CD4-positive, alpha-beta T cell treated with Interferon alpha-2 for 1 hour (primary cell): ENCODE results near the gene MYOF.
"Not testable (repeated sequence)": the region's sequence is repeated elsewhere in the genome, so short reads cannot be mapped to it uniquely, and the experiment has no call there.

Experiments
- DNase-seq, 2 donors: peaks; one replicate each; pipeline ENCODE4 v3.0.0-alpha.2; 2020 to 2022

Gene MYOF

DNA sequence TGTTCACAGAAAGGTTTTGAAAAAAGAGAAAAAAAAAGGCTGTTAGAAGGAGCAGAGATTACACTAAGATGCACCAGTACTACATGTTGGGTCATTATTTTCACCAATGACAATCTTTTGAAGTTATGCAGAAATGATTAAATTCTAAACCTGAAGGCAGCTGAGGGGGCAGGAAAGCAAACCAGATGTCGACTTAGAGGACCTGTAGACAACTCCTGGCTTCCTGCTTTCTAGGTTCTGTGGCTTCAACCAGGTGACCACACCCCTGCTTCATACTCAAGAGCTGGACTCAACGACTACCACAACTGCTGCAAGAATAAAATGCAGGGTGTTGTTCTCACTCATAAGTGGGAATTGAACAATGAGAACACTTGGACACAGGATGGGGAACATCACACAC, 30.0 kb downstream of the MYOF start:
- no peak for DNase-seq

DNA sequence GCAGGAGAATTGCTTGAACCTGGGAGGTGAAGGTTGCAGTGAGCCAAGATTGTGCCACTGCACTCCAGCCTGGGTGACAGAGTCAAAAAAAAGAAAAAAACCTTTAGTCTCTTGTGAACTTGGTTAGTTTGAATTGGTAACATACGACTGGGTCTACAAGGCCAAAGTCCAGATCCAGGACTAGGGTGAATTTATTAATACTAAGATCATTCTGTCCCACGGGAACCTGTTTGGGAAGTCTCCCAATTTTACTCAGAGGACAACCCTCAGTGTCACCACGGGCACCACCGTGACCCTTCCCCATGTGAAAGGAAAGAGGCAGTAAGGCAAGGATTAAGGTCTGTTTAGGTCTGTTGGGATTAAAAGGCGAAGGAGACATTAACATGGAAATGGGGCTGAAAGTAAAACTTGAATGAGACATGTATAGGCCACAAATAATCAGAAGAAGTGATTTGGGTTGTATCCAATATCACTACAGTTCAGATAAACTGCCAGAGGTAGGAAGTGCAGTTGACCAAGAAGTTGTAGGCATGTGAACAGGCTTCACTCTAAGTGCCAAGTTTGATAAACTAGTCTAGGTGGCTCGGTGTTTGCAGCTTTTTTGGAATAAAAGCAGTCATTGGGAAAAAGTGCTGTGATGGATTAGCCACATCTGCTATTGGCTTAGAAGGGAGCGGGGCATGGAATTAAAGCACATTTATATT, 30.7 kb downstream of the MYOF start:
- no peak for DNase-seq

DNA sequence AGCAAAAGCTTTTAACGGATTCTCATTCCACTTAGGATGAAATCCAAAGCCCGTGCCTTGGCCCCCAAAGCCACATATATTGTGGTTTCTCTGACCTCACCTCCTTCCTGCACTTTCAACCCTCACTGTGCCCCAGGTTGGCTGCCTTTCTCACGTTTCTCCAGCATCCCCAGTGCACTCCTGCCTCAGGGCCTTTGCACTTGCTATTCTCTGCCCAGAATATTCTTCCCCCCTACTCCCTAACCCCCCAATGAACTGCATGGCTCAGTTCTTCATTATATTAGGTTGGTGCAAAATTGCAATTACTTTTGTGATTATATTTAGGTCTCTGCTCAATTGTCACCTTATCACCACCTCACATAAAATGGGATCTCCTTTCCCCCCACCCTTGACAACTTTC, 34.2 kb downstream of the MYOF start:
- no peak for DNase-seq

DNA sequence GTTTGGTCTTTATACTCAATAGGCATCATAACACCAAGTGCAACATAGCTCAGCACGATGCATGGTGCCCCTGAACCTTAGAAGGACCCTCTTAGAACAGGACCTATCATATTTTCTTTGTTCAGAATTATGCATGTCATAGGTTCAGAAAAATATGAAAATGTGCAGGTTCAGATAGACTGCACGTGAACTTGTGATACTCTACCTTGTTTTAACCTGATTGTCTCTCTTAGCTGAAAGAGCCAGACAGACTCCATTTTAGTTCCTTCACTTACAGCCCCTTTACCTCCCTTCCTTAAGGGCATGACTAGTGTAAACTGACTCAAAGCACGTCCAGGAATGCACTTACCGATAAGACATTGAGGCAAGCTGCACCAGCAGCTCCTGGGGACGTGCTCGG, 35.1 kb downstream of the MYOF start:
- DNase-seq = no peak

DNA sequence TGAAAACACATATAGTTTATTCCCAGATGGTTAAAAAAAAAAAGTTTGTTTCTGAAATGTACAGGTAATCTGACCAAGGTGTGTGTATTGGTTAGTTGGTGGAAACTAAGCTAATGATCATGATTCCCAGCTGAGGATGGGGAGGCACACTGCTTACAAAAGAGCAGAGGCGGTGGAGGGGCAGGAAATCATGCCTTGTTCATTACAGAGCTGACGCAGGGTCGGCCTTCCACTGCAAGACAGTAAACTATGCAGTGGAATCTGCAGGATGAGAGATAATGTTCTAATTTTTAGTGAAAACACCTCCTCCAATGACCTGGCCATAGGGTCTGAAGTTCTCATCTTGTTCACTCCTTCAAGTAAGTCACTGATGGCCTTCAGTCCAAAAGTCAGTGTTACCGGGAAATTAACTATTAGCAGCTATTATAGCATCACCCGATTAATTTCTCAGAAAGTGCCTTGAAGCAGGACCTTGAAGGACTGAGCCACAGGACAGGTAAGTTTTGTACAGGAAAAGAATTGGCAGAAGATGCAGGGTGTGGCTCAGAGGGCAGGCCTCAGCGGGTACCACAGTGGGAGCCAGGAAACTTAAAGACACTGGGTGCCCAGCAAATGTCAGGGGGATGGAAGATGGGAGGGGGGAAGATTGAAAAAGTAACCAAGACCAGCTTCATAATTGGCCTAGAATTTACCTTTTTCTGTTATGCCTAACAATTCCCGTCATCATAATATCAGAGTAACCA, 36.0 kb downstream of the MYOF start:
- DNase-seq = no peak

DNA sequence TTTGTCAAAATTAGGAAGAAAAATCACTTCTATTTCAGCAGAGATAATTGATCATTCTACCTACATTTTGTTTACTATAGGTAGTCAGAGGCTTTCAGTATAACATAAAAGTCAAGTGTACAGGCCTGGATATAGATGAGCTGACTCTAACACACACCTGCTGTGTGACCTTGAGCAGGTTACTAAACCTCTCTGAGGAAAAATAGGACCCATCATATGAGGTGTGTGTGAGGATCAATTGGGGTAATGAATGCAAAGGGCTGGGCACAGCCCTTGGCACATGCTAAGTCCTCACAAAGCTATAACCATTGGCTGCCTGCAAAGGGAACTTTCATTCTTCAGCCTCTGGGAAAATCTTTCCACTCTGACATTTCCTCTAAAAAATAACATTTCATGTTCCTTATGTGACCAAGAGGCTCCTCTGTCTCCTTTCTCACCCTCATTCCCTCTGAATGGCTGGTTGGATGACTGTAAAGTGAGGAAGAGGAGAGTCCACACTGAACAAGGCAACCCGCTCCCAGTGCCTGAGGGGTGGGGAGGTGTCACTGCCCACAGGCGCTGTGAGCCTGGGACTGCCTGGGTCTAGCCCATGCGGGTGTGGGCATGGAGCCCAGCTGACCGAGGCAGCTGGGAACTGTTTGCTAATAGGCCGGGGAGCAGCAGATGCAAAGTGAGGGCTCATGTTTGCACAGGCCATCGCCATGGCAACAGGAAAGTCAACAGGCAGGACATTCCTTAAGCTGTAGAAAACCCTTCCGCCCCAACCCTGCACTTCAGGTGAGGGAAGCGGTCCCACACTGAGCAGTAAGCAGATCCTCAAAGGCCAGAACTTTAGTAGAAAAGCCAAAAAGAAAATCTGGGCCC, 36.8 kb downstream of the MYOF start:
- no peak for DNase-seq

DNA sequence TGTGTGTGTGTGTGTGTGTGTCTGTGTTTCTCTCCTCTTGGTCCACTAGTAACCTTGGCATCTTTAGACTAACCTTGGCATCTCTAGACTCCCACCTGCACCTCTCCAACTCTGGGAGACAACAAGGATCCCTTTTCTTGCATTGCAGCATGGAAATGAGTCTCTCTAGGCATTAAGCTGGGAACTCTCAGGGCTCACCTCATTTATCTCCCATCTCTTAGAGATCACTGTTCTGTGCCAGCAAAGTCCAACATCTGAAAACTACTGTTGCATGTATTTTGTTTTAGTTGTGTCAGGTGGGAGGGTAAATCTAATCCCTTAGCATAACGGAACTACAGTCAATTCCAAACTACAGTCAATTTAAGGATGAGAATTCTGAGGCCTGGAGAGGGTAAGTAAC, 38.7 kb downstream of the MYOF start:
- no peak for DNase-seq

DNA sequence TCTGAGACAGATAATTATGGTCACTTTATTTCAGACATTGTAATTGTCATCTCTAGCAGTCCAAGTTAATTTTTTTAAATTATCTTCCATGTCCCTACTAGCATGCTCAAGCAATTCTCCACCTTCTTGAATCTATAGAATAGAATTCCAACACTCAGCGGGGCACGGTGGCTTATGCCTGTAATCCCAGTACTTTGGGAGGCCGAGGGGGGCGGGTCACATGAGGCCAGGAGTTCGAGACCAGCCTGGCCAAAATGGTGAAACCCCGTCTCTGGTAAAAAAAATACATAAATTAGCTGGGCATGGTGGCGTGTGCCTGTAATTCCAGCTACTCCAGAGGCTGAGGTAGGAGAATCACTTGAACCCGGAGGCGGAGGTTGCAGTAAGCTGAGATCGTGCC, 39.4 kb downstream of the MYOF start:
- not testable (repeated sequence) for DNase-seq

DNA sequence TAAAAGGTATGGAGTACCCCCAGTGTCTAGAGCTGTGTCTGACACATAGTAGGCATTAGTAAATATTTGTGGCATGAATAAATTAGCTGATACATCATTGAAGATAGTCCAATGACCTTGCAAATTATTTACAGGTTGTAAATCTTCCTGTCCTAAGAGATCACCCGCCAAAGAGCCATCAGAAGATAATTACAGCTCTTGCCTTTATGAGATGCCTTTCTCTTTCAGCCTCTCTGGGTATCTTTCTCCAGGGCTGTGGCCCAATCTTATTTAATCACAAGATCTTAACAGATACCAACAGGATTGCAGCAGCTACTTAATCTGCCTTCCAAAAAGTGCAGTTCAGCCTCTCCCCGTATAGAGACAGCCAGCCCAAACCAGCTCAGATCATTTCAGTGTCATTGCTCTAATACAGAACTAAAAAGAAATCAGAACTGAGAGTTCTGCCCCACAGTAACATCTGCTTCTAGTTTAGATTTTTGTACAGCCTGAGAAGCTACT, 41.5 kb downstream of the MYOF start:
- DNase-seq = no peak

DNA sequence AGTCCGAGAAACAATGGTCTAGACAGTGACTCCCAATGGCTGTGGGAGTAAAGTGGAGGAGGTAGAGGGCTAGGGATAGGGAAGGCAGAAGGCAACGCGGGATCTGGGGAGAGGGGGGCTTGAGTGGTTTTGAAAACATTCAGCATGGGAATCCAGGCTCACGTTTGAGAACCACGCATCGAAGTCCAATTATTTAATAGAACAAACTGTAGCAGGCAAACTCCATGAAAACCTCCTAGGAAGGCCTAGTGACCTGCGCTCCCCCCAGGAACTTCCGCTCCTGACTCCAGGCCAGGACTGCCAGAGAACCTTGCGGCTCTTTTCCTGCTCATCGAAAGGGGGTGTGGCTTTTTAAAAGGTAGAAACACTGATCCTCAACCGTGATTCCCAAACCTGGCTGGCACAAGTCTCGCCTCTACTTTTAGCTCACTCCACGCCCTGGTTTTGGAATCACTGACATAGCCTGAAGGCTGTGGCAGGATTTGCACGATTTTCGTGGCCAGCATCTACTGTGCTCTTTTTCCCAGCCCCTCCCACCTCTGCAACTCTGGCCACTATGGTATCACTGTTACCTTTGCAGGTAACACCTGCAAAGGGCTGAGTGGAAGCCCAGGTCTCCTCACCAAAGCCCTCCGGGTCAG, 43.4 kb downstream of the MYOF start:
- DNase-seq = no peak

DNA sequence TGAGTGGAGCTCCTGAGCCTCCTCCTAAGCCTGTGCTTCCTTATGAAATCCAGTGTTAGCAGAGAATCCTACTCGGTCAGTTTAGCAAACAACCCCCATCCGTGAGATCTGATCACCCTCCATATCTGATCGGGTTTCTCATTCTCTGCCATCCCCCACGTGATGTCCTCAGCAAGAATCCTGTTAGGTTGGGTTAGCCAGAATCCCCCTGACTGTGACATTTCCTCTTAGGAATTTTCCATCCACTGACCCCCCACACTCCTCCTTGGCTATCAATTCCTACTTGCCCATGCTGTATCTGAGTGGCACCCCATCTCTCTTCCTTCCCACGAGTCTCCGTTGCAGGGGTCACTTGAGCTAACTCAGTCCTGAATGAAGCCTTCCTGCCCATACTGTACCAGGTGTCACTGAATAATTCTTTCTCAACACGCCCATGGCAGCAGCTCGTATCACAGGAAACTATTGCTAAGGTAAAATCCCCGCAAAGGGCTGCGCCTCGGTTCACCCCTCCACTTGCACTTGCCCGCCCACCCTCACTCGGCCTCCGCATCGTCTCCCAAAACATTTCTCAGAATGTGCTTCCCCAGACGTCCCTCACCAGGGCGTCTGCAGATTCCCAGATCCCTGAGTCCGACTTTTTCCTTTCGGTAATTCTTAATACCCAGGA, 44.1 kb downstream of the MYOF start:
- no peak for DNase-seq

DNA sequence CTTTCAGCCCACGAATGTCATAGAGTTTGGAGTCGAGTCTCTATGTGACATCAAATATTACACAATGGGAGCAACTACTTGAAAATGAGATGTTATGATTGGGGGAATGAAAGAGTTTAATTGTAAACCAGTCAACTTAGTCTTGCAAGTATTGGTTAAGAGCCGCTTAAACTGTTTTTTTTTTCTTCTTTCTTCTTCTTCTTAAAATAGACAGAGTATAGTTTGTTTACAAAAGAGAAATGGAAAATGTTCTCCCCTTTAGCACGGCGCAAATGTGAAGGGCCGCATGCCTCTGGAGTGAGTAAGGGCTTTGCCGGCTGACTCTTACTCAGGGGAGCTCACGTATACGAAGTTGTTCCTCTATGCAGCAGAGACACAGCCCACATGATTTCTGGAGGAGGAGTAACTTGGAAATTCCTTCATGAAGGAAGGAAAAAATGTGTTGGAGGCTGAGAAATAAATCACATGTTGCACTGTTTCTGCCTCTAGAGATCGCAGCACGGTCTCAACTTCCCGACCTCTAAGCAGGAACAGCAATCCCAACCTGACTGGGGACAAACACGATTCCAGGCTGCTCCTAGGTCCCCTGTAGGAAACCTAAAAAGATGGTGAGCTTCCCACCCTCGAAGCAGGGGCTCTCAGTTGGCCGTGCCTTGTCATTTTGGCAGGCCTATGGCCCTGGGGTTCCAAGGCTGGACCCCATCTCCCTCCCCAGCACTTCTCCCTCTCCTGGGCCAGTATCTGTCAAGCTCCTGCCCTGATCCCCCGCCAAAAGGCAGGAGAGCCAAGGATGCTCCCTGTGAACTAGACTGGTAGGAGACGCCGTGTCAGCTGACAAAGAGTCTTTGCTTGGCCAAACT, 44.8 kb downstream of the MYOF start:
- DNase-seq = peak in 1 of 2 donors; percentile 40

DNA sequence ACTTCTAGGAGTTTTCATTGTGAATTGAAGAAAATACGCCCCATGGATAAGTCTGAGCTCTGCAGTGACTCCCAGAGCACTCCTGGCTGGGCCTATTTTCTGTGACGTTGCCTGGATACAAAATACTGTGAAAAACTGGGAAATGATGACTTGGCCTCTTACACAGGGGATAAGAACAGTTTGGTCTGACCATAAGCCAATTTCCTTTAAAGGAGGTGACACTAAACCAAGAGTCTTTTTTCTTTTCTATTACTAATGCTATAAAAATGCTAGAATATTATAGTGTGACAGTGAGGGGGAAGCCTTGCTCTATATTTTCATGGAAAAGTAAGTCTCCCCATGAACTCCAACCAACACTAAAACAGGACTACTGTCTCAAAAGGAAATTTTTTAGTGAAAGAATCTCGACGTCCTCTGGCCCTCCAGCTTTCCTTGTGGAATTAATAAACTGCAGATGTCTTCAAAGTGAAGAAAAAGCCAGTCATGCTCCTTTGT, 45.5 kb downstream of the MYOF start:
- DNase-seq = no peak

DNA sequence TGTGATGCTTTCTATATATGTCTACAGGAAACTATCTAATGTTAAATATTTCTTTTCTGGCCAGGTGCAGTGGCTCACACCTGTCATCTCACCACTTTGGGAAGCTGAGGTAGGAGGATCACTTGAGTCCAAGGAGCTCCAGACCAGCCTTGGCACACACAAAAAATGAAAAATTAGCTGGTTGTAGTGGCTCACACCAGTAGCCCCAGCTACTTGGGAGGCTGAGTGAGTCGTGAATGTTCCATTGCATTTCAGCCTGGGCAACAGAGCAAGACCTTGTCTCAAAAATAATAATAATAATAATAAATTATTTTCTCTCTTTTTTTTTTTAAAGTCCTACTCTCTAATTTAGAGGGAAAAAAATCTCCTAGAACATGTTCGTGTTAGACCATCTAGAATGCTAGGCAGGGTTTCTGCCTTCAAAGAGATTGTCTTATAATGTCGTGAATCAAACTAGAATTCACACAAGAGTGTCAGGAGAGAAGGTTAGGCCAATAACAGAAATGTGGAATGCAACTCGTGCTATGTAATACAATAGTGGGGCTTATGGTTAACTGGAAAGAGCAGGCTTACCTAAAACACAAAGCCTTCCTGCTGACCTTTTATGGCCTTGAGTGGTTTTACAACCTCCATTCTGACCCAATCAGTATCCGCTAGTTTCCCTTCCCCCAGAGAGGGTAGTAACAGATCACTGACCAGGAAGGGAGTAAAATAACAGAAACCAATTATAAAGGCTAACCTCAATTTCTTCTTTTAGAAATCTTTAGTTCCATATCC, 46.3 kb downstream of the MYOF start:
- DNase-seq = peak in 1 of 2 donors; percentile 6

DNA sequence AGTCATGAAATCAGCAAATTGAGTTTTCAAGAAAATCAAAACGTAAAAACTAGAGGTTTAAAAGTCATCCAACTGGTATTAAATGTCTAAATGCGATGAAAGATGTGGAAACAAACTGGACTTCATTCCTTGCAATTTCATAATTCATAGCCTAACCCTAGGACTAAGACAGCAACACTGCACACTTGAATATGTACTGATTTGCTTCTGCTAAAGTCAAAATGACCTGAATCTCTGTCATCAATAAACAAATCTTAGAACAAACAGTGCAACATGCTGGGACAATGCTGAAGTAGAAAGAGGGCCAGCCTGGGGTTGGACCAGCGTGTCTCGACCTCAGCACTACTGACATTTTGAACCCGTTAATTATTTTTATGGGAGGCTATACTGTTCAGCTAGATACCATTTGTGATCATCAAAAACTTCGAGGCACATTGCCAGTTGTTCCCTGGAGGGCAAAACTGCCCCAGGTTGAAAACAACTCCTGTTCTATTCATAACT, 47.1 kb downstream of the MYOF start:
- no peak for DNase-seq

DNA sequence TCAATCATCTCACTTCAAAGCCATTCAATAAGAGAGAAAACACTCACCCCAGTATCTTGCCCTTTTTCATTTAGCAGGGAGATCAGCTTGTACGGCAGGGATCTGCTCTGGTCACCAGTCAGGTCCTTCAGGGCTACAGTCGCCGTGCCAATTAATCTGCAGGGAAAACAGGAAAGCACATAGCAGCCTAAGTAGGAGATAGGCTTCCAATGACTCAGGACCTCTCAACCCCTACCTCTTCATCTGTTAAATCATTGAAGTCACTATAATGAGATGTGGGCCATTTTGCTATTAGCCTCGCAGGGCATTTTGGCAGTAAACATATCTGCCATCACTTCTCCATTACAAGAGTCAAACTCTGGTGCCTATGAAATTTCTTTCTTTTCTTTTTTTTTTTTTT, 50.8 kb downstream of the MYOF start:
- no peak for DNase-seq

DNA sequence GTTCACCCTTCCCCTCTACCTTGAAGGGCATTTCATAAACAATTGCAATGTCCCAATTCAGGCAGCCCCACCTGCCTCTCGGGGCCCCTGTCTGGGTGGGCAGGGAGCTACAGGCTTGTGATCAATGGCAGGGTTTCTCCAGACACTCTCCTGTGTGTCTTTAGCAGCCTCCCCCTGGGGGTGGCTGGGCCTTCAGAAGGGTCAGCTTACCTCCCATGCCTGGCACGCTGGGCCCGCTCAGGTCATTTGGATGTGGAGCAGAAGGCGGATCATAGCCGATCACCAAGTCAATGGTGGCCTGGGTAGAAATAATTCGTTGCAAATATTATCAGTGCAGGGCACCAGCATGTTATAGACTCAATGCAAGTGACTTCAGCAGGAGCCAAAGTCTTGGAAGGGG, 56.3 kb downstream of the MYOF start:
- no peak for DNase-seq

DNA sequence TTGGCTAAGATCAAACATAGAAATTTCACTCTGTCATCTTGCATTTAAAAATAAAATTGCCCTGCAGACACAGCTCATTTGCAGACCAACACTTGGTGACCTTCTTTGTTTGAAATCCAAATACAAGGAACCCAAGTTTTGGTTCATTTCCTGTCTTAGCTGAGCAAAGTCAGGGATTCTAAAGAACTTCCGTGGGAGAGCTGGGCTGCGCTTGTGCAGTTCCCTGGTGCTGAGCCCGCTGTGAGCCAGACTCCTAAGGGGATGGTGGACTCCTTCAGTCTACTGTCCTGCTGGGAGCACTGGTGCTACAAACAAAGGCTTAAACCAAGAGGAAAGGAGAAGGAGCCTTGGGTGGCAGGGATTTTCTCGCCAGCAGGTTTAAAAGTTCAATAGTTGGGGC, 60.0 kb downstream of the MYOF start:
- DNase-seq = no peak

DNA sequence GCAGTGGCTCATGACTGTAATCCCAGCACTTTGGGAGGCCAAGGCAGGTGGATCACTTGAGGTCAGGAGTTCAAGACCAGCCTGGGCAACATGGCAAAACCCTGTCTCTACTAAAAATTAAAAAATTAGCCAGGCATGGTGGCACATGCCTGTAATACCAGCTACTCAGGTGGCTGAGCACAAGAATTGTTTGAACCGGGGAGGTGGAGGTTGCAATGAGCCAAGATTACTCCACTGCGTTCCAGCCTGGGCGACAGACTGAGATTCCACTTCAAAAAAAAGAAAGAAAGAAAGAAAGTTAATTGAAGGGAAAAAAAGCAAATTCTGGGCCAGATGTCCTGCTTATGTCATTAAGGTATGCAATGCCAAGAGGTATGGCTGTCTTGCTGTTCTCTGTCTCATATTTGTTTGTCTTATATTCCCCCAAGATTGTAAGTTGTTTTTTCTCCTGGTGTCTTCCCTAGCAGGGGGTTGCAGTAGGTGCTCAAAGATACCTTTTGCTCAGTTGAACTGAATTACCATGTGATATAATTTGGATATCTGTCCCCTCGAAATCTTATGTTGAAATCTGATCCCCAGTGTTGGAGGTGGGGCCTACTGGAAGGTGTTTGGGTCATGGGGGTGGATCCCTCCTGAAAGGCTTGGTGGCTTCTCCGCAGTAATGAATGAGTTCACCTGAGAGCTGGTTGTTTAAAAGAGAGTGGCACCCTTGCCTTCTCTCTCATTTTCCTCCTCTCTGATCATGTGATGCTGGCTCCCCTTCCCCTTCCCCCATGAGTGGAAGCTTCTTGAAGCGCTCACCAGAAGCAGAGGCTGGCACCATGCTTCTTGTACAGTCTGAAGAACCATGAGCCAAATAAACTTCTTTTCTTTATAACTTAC, 60.9 kb downstream of the MYOF start:
- DNase-seq = no peak
